Activated naive CD8-positive, alpha-beta T cell treated with anti-CD3 and anti-CD28 coated beads, Interleukin-2, amount 50 U/mL, for 24 hours (primary cell): ENCODE data around the gene KSR1.
"Not testable (repeated sequence)": the region's sequence is repeated elsewhere in the genome, so short reads cannot be mapped to it uniquely, and the experiment has no call there.

Source experiments
- ATAC-seq: fragments of 150-1000 bp; cut with Tn5 transposase; one replicate; pipeline ENCODE4 v1.10.0; 2021
- DNase-seq: peaks from one replicate; pipeline ENCODE4 v3.0.0; 2021
- H3K27ac Mint-ChIP-seq: one replicate; pipeline ENCODE4 v1.8.0; 2021; ENCODE audit warnings: mild to moderate bottlenecking, mixed read lengths
- H3K27me3 Mint-ChIP-seq: one replicate; pipeline ENCODE4 v1.8.0; 2021; ENCODE audit warnings: mixed read lengths
- H3K36me3 Mint-ChIP-seq: one replicate; pipeline ENCODE4 v1.8.0; 2021; ENCODE audit warnings: low read depth, mixed read lengths
- H3K4me1 Mint-ChIP-seq: one replicate; pipeline ENCODE4 v1.8.0; 2021; ENCODE audit warnings: mixed read lengths
- H3K4me3 Mint-ChIP-seq: one replicate; pipeline ENCODE4 v1.8.0; 2021; ENCODE audit warnings: mild to moderate bottlenecking, moderate library complexity, mixed read lengths
- H3K9me3 Mint-ChIP-seq: one replicate; pipeline ENCODE4 v1.8.0; 2021; ENCODE audit warnings: mixed read lengths

The KSR1 gene

DNA sequence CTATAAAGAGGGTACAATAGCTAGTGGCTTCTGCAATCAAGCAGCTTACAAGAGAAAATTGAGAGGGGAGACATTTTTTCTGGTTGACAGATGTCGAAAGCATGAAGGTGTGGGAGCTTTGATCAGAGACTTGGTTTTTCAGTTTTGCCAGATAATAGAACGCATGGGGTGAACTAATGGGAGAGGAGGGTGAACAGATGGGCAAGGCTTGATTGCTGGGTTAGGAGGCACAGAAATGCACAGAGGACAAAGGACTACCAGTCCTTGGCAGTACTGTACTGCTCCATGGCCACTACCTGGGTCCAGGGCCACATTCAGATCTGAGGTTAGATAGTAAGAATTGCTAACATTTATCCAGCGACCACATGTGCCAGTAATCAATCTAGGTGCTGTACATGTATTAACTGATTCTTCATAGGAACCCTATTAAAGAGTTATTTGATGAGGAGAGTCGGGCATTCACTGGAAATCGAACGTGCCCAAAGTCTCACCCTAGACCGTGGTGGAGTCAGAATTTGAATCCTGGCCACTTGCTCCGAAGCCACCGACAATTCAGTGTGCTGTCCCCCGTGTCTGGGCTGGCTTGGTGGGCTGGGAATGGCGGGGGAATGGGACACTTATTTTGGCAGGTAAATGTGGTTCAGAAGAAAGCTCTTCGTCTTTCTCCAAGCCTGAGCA is 873 bp upstream of the KSR1 start:
- no peaks in the 10 kb centered on the region for H3K36me3 Mint-ChIP-seq
- no peak for ATAC-seq
- peak overlapping the region; percentile 72 for H3K4me3 Mint-ChIP-seq
- H3K27ac Mint-ChIP-seq: peak overlapping the region; percentile 58
- H3K27me3 Mint-ChIP-seq: no peaks in the 10 kb centered on the region
- no peak for DNase-seq
- no peaks in the 10 kb centered on the region for H3K9me3 Mint-ChIP-seq
- H3K4me1 Mint-ChIP-seq: peaks cover 37% of the 10 kb centered on the region

DNA sequence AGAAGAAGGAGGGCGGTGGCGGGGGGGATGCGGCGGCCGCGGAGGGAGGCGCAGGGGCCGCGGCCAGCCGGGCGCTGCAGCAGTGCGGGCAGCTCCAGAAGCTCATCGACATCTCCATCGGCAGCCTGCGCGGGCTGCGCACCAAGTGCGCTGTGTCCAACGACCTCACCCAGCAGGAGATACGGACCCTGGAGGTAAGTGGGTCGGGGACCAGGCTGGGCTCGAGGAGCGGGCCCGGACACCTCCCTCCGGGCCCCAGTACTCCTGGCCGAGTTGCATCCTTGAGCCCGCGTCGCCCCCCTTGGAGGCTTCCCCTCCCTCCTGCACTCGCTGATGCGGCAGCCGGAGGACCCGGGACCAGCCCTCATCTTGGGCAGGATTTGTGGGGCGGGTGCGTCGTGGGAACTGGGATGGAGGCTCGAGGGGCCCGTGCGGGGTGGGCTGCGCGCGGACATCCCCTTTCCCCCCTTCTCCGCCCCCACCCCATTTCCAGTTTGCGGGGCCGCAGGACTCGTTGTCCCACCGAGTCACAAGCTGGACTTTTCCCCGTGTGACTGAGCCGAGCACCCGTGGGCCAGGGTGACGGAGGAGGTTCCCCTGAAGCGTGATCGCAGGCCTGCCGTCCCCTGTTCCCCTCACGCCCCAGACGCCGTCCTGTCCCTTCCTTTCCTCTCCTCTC is 572 bp downstream of the KSR1 start:
- ATAC-seq: peak; percentile 2
- H3K27me3 Mint-ChIP-seq: no peaks in the 10 kb centered on the region
- peak overlapping the region; percentile 93 for H3K4me3 Mint-ChIP-seq
- peaks cover 46% of the 10 kb centered on the region for H3K4me1 Mint-ChIP-seq
- DNase-seq: no peak
- H3K9me3 Mint-ChIP-seq: no peaks in the 10 kb centered on the region
- H3K27ac Mint-ChIP-seq: peak overlapping the region; percentile 76
- H3K36me3 Mint-ChIP-seq: no peaks in the 10 kb centered on the region

DNA sequence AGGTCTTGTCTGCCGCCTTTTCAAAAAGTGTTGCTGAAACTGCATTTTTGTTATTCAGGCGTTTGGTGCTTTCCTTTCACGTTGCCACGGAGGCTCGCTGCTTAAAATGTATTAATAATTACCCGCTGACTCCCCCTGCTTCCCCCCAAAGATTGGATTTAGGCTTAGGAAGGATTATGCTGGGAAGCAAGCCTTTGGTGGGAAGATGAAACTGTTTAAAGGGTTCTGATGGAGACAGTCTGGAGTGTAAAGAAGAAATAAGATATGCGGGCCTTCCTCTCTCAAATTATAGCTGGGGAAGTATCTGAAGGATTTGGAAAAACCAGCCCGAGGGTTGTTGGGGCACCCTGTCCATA is 1.1 kb downstream of the KSR1 start:
- DNase-seq (no peak), ATAC-seq (no peak)
- Mint-ChIP-seq H3K4me1 (peaks cover 49% of the 10 kb centered on the region), H3K4me3 (peak overlapping the region; percentile 93), H3K36me3 (no peaks in the 10 kb centered on the region), H3K27ac (peak overlapping the region; percentile 76), H3K9me3 (no peaks in the 10 kb centered on the region), H3K27me3 (no peaks in the 10 kb centered on the region)

DNA sequence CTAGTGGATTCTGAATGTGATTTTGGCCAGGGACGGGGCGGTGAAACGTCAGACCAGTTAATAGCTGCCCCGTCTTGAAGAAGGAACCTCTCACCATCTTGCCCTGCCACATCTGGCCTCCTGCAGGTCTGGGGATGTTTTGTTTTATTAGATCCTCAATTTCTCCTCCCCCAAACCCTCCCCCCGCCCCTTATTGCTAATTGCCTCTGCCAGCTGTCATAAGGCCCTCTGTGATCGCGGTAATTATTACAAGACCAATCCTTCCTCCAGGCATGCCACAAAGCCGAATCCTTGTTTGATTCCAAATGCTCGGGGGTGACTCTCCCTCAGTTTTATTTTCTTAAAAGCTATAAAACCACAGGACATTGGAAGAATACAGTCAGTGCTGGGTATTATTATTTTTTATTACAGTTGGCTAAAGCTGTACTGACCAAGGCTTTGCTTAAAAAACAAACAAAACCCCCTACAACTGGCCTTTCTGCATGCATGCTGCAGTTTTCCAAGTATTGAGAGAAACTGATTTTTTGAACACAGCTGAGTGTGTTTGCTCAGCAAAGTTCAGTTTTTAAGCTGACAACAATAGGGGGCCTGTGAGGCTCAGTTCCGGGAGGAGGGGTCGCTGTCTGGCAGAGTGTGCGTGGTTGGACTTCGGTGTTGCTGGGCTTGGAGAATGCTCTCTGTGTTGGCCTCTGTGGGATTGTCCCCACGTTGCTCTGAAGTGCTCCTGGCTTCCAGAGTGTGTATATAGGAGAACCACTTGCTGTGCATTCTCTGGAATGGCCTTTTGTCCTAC is 1.7 kb downstream of the KSR1 start:
- DNase-seq (no peak), ATAC-seq (no peak)
- Mint-ChIP-seq H3K9me3 (no peaks in the 10 kb centered on the region), H3K4me1 (peaks cover 53% of the 10 kb centered on the region), H3K4me3 (peak overlapping the region; percentile 93), H3K27ac (peak overlapping the region; percentile 76), H3K27me3 (no peaks in the 10 kb centered on the region), H3K36me3 (no peaks in the 10 kb centered on the region)

DNA sequence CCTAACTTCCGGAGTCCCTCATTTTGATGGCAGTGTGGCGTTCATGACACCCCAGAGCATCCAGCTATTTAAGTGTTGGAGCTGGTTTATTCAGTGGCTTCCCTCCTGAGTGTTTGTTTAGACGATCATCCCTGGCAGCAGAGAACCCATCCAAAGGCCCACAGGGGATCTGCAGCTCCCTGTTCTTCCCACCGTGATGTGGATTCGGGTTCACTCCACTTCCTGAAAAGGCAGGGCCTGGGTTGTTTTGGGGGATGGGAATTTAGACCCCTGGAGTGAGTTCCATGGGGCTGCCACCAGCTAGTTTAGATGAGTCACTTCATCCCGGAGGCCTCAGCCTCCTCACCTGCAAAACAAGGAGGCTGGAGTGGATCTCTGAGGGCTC is 2.3 kb downstream of the KSR1 start:
- H3K27ac Mint-ChIP-seq: no peak overlapping the region
- H3K36me3 Mint-ChIP-seq: peaks cover 2% of the 10 kb centered on the region
- peak overlapping the region; percentile 93 for H3K4me3 Mint-ChIP-seq
- H3K27me3 Mint-ChIP-seq: no peaks in the 10 kb centered on the region
- H3K4me1 Mint-ChIP-seq: peaks cover 58% of the 10 kb centered on the region
- no peaks in the 10 kb centered on the region for H3K9me3 Mint-ChIP-seq
- no peak for ATAC-seq
- DNase-seq: no peak

DNA sequence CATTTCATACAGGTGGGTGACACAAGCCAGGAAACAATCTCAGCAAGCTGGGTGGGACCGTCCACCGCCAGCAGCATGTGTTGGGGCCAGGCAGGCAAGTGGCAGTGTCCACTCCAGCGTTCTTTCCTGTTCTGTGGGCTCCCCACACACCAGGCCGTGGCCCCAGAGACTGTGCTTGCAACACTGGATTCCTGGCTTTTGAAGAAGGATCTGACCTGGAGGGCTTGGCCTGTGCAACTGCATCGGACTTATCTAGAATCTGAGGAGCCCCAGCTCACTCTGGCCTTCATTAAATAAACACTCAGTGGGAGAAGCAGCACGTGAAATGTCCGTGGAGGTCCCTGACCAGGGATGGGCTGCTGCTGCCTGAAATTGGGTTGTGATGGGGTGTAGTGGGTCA is 3.2 kb downstream of the KSR1 start:
- peak overlapping the region; percentile 93 for H3K4me3 Mint-ChIP-seq
- ATAC-seq (no peak), DNase-seq (no peak)
- H3K27me3 Mint-ChIP-seq: no peaks in the 10 kb centered on the region
- peaks cover 3% of the 10 kb centered on the region for H3K36me3 Mint-ChIP-seq
- no peaks in the 10 kb centered on the region for H3K9me3 Mint-ChIP-seq
- peaks cover 65% of the 10 kb centered on the region for H3K4me1 Mint-ChIP-seq
- peak overlapping the region; percentile 49 for H3K27ac Mint-ChIP-seq

DNA sequence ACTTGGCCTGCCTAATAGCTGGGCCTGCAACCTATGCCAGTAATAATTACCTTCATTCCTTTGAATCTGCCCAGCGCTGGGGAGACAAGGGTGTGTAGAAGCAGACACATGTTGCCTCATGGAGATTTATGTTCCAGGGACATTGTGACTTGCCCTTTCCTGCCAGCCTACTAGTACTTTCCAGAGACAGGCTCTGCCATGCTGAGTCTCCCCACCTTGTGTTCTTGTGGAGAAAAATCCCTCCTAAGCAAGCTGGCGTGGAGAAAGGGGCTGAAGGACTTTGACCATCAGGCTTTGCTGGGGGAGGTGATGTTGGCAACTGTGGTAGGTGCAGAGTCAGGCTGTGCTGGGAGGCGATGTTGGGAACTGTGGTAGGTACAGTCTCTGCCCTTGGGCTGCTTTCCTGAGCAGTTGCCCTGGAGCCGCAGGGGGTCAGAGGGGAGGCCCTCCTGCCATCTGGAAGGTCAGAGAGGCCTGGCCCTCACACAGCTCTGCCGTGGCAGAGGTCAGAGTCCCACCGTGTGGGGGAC is 4.0 kb downstream of the KSR1 start:
- H3K4me1 Mint-ChIP-seq: peaks cover 68% of the 10 kb centered on the region

DNA sequence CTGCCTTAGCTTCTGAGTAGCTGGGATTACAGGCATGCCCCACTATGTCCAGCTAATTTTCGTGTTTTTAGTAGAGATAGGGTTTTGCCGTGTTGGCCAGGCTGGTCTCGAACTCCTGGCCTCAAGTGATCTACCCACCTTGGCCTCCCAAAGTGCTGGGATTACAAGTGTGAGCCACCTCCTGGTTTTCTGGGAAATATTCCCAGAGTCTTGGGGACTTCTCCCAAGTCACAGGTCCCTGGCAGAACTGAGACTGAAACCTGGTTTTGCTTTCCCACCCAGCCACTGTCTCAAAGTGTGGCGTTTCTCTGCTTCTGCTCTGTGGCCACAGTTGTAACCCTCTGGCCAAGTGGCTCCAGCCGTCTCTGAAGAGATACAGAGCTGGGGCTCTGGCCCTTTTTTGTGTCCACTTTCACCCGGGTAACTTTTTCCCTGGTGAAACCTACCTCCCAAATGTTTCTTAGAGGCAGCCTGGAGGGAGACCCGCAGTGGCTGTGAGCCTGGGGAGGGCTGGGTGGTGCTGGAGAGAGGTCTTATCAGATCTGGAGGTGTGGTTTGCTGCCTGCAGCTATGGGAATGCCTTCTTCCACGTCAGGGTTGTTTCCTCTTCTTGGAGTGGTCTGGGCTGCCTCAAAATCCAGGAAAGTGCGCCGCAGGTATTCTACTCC is 5.1 kb downstream of the KSR1 start:
- Mint-ChIP-seq H3K27me3 (no peaks in the 10 kb centered on the region), H3K36me3 (peaks cover 3% of the 10 kb centered on the region), H3K4me3 (no peak overlapping the region), H3K9me3 (no peaks in the 10 kb centered on the region), H3K27ac (no peak overlapping the region), H3K4me1 (peaks cover 74% of the 10 kb centered on the region)
- DNase-seq: no peak
- ATAC-seq: no peak

More for the DNA sequence above, 4.0 kb downstream of the KSR1 start:
- no peak overlapping the region for H3K27ac Mint-ChIP-seq
- H3K4me3 Mint-ChIP-seq: no peak overlapping the region
- ATAC-seq (no peak), DNase-seq (no peak)
- no peaks in the 10 kb centered on the region for H3K27me3 Mint-ChIP-seq
- no peaks in the 10 kb centered on the region for H3K9me3 Mint-ChIP-seq
- H3K36me3 Mint-ChIP-seq: peaks cover 3% of the 10 kb centered on the region

DNA sequence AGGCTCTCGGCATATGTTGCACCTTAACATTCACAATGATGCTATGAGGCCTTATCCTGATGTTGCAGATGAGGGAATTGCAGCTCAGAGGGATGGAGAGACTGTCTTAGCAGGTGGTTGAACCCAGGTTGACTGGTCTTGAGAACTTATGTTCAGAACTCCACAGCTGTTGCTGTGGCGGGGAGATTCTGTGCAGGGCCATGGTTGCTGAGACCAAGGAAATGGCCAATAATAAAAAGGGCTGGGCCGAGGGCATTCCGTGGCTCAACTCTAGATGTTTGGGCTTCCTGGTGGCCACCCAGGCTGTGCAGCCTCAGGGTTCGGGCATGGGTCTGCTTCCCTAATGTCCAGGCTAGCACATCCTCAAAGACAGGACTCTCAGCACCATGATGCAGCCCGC is 5.9 kb downstream of the KSR1 start:
- Mint-ChIP-seq H3K36me3 (peaks cover 3% of the 10 kb centered on the region), H3K9me3 (no peaks in the 10 kb centered on the region), H3K4me1 (peaks cover 82% of the 10 kb centered on the region), H3K4me3 (no peak overlapping the region), H3K27me3 (no peaks in the 10 kb centered on the region), H3K27ac (no peak overlapping the region)
- ATAC-seq: no peak
- no peak for DNase-seq

DNA sequence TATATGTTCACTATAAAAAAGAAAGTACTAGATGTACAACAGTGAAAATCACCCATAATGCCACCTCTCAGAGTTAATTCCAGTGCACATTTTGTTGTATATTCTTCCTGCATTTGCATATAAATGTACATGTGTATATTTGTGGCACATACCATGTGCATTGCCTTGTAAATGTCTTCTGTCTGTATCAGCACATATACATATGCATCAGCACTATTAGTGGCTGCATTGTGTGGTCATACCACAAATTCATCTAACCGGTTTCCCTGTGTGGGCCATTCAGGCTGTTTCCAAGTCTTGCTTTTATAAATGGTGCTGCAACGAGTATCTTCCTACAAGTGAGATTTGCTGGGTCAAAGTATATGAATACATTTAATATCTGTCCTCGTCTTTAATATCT is 6.5 kb downstream of the KSR1 start:
- Mint-ChIP-seq H3K4me1 (peaks cover 87% of the 10 kb centered on the region), H3K27me3 (no peaks in the 10 kb centered on the region), H3K27ac (peak overlapping the region; percentile 59), H3K9me3 (no peaks in the 10 kb centered on the region), H3K36me3 (peaks cover 5% of the 10 kb centered on the region), H3K4me3 (no peak overlapping the region)
- DNase-seq (no peak), ATAC-seq (no peak)

DNA sequence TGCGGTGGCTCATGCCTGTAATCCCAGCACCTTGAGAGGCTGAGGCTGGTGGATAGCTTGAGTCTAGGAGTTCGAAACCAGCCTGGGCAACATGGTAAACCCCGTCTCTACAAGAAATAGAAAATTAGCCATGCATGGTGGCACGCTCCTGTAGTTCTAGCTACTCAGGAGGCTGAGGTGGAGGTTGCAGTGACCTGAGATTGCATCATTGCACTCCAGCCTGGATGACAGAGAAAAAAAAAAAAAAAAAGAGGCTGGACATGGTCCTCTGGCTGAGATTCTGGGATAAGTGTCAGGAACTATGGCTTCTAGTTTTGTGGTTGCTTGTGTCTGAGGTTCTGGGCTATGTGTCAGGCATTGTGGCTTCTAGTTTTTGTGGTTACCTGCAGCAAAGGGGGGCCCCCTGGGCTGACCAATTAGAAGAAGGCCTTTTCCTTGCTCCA is 7.0 kb downstream of the KSR1 start:
- Mint-ChIP-seq H3K27me3 (no peaks in the 10 kb centered on the region), H3K27ac (peak overlapping the region; percentile 59), H3K4me3 (peak overlapping the region; percentile 25), H3K36me3 (peaks cover 5% of the 10 kb centered on the region), H3K4me1 (peaks cover 88% of the 10 kb centered on the region), H3K9me3 (no peaks in the 10 kb centered on the region)
- ATAC-seq (no peak), DNase-seq (no peak)

DNA sequence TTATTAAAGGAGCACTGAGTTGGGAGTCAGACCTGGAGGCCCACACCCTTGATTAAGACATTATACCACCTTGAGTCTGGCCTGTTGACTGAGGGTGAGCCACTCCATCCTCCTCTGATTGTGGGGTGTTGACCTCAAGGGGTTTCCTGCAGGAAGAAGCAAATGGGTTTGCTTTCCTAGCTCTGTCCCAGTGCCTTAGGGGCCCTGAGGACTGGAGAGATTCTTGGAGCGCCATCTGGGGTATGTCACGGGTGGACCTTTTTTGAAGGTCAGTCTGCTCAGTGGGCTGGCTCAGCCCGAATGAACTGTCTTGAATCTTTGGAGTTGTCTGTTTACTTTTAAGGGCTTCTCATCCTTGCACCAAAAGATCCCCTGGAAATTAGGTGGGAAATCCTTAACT is 7.8 kb downstream of the KSR1 start:
- Mint-ChIP-seq H3K4me3 (peak overlapping the region; percentile 25), H3K4me1 (peaks cover 88% of the 10 kb centered on the region), H3K27ac (peak overlapping the region; percentile 59)
- H3K9me3 Mint-ChIP-seq, ATAC-seq, DNase-seq, H3K27me3 Mint-ChIP-seq, H3K36me3 Mint-ChIP-seq: not testable (repeated sequence)

DNA sequence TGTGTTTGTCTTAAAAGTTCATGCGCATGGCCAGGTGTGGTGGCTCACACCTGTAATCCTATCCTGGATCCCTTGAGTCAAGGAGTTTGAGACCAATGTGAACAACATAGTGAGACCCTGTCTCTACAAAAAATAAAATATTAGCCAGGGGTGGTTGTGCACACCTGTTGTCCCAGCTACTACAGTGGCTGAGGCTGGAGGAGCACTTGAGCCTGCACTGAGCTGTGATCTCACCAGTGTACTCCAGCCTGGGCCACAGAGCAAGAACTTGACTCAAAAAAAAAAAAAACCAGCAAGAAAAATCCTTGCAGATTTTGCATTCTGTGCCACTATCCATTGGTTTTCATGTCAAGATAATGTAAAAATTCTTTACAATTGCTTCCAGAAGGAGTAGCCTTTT is 8.2 kb downstream of the KSR1 start:
- Mint-ChIP-seq H3K36me3 (peaks cover 6% of the 10 kb centered on the region), H3K27ac (peak overlapping the region; percentile 59), H3K9me3 (no peaks in the 10 kb centered on the region), H3K27me3 (no peaks in the 10 kb centered on the region), H3K4me3 (no peak overlapping the region), H3K4me1 (peaks cover 90% of the 10 kb centered on the region)
- DNase-seq: no peak
- no peak for ATAC-seq

DNA sequence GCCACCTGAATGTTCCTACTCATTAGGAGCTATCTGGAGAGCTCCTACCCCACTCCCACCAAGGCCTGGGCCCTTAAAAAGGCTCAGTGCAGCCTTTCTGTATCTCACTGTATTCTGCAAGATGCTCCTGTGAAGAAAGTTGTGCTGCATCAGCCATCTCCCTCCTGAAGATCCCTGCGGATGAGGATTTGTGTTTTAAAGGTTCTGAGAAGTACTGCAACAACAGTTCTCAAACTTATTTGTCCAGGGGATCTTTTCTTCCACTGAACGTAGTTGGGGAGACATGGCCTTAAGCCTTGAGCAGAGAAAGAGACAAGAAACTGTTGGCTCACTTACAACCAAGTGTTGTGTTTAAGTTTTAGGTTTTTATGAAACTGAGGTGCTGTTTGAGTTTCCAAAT is 9.6 kb downstream of the KSR1 start:
- peaks cover 93% of the 10 kb centered on the region for H3K4me1 Mint-ChIP-seq
- peaks cover 13% of the 10 kb centered on the region for H3K36me3 Mint-ChIP-seq
- not testable (repeated sequence) for ATAC-seq, H3K27me3 Mint-ChIP-seq, DNase-seq, H3K9me3 Mint-ChIP-seq
- H3K4me3 Mint-ChIP-seq: peak overlapping the region; percentile 69
- H3K27ac Mint-ChIP-seq: peak overlapping the region; percentile 93
